RWPE1 (cell line): ENCODE results near the gene AIG1.
A peak's percentile ranks its signal among the peaks of the same experiment; 100 is the strongest.

Experiments
- CTCF ChIA-PET: fragments of 350-600 bp; sonication (Branson Sonifier 250); formaldehyde crosslinking; extraction: SDS; loops from one replicate; lab custom pipeline; 2021; lab: Yijun Ruan, JAX
- POLR2A ChIA-PET: fragments of 400-600 bp; formaldehyde crosslinking; extraction: SDS; loops from one replicate; lab custom pipeline; 2020; ENCODE audit warnings: antibody characterized with exemption; ENCODE audit not compliant: low non-redundant PET; lab: Yijun Ruan, JAX
- DNase-seq: peaks from one replicate; pipeline ENCODE4 v3.0.0; 2012; ENCODE audit warnings: low spot score
- H3K27ac ChIP-seq: fragments of 450-650 bp; 2 replicates; pipeline ENCODE4 v1.5.1; 2017
- CTCF ChIP-seq: fragments of 450-650 bp; conservative IDR thresholded peaks from 2 replicates; pipeline ENCODE4 v1.5.1; 2017; ENCODE audit warnings: low read depth, mild to moderate bottlenecking

Gene AIG1

GRCh38 chr6:143179096-143179495, 118.4 kb downstream of the AIG1 start:
- TF ChIP-seq CTCF: no peak
- DNase-seq: no peak
- no peak overlapping the region for H3K27ac ChIP-seq
- ChIA-PET CTCF (no interaction called here), POLR2A (no interaction called here)

GRCh38 chr6:143179901-143180612, 119.4 kb downstream of the AIG1 start:
- TF ChIP-seq CTCF: no peak
- POLR2A ChIA-PET: no interaction called here
- no peak for DNase-seq
- H3K27ac ChIP-seq: no peak overlapping the region
- CTCF ChIA-PET: interaction anchor here (0.5 kb wide), 1 partner anchor 49 kb away, joined by 4 read pairs; no protein-coding TSS in a partner anchor

GRCh38 chr6:143180826-143181225, 120.1 kb downstream of the AIG1 start:
- H3K27ac ChIP-seq: no peak overlapping the region
- no peak for DNase-seq
- ChIA-PET POLR2A (no interaction called here), CTCF (interaction anchor here (0.6 kb wide), 1 partner anchor 412 kb away, joined by 3 read pairs; no protein-coding TSS in a partner anchor)
- no peak for TF ChIP-seq CTCF

GRCh38 chr6:143183666-143184065, 123.0 kb downstream of the AIG1 start:
- H3K27ac ChIP-seq: no peak overlapping the region
- no peak for DNase-seq
- ChIA-PET CTCF (no interaction called here), POLR2A (no interaction called here)
- no peak for TF ChIP-seq CTCF

GRCh38 chr6:143185288-143185687, 124.6 kb downstream of the AIG1 start:
- no peak overlapping the region for H3K27ac ChIP-seq
- TF ChIP-seq CTCF: no peak
- no peak for DNase-seq
- CTCF ChIA-PET: no interaction called here
- POLR2A ChIA-PET: no interaction called here

- DNase-seq: peak; percentile 26
- TF ChIP-seq CTCF: no peak
- ChIA-PET POLR2A (no interaction called here), CTCF (no interaction called here)
- H3K27ac ChIP-seq: no peak overlapping the region
Measured at GRCh38 chr6:143187238-143187923, 126.7 kb downstream of the AIG1 start.
